Endothelial cell (in vitro differentiated cells): ENCODE data around the gene HINFP. TPM values are rescaled to one million over a fixed set of nuclear protein-coding genes. Genes with fewer than 3 reads are reported as not detected.
A peak's percentile ranks its signal among the peaks of the same experiment; 100 is the strongest.
"Not testable (repeated sequence)": the region's sequence is repeated elsewhere in the genome, so short reads cannot be mapped to it uniquely, and the experiment has no call there.

ENCODE experiments used
- DNase-seq: peaks from one replicate; pipeline ENCODE4 v3.0.0; 2021; ENCODE audit warnings: low spot score
- H3K27ac Mint-ChIP-seq: one replicate; pipeline ENCODE4 v1.8.0; 2021; ENCODE audit warnings: mixed read lengths, inconsistent platforms; ENCODE audit not compliant: unreplicated experiment
- H3K27me3 Mint-ChIP-seq: one replicate; pipeline ENCODE4 v1.8.0; 2021; ENCODE audit warnings: mild to moderate bottlenecking, moderate library complexity, mixed read lengths, inconsistent platforms; ENCODE audit not compliant: unreplicated experiment
- H3K36me3 Mint-ChIP-seq: one replicate; pipeline ENCODE4 v1.8.0; 2021; ENCODE audit warnings: mild to moderate bottlenecking, low read depth, mixed read lengths, inconsistent platforms; ENCODE audit not compliant: unreplicated experiment
- H3K4me1 Mint-ChIP-seq: one replicate; pipeline ENCODE4 v1.8.0; 2021; ENCODE audit warnings: mild to moderate bottlenecking, mixed read lengths, inconsistent platforms; ENCODE audit not compliant: unreplicated experiment
- H3K4me3 Mint-ChIP-seq: one replicate; pipeline ENCODE4 v1.8.0; 2021; ENCODE audit warnings: mild to moderate bottlenecking, mixed read lengths, inconsistent platforms; ENCODE audit not compliant: unreplicated experiment
- H3K9me3 Mint-ChIP-seq: one replicate; pipeline ENCODE4 v1.8.0; 2021; ENCODE audit warnings: mixed read lengths, inconsistent platforms; ENCODE audit not compliant: unreplicated experiment
- total RNA-seq: library from RNA; stranded (reverse); fragmentation: NEBNext Ultra II Directional; extraction: Animal tissue kit (Norgen Biotek cat#: 25700); gene quantifications from one replicate; pipeline ENCODE4 v1.2.1, GENCODE V29; 2021; ENCODE audit not compliant: unreplicated experiment
- TF ChIP-seq, protein P1 (sequence below): fragments of 200-600 bp; sonication (generic); IDR thresholded peaks from one replicate; pipeline ENCODE4 v1.5.0; 2021; ENCODE audit warnings: antibody characterized with exemption; ENCODE audit not compliant: unreplicated experiment

Gene HINFP
- total RNA-seq, 1 donor from 2014 or later: 33.6 TPM

GRCh38 chr11:119126675-119127268 is 5.4 kb downstream of the HINFP start:
- Mint-ChIP-seq H3K27ac (peak overlapping the region; percentile 14), H3K4me3 (no peak overlapping the region), H3K36me3 (peaks cover 34% of the 10 kb centered on the region), H3K9me3 (no peaks in the 10 kb centered on the region), H3K4me1 (peaks cover 32% of the 10 kb centered on the region), H3K27me3 (peaks cover 5% of the 10 kb centered on the region)
- DNase-seq: no peak
- TF ChIP-seq, protein P1, sequence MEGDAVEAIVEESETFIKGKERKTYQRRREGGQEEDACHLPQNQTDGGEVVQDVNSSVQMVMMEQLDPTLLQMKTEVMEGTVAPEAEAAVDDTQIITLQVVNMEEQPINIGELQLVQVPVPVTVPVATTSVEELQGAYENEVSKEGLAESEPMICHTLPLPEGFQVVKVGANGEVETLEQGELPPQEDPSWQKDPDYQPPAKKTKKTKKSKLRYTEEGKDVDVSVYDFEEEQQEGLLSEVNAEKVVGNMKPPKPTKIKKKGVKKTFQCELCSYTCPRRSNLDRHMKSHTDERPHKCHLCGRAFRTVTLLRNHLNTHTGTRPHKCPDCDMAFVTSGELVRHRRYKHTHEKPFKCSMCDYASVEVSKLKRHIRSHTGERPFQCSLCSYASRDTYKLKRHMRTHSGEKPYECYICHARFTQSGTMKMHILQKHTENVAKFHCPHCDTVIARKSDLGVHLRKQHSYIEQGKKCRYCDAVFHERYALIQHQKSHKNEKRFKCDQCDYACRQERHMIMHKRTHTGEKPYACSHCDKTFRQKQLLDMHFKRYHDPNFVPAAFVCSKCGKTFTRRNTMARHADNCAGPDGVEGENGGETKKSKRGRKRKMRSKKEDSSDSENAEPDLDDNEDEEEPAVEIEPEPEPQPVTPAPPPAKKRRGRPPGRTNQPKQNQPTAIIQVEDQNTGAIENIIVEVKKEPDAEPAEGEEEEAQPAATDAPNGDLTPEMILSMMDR: no peak

DNA sequence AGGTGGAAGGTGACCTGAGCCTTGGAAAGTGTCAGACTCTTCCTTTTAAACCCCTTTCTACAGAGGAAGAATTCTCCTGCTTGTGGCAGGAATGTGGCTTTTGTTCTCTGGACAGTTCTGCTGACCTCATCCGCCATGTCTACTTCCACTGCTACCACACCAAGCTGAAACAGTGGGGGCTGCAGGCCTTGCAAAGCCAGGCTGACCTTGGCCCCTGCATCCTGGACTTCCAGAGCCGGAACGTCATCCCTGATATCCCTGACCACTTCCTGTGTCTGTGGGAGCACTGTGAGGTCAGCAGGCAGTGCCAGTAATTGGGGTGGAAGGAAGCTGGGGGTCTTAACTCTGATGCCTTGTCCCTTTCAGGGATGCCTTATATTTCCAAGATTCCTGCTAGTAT is 9.3 kb downstream of the HINFP start:
- Mint-ChIP-seq H3K9me3 (no peaks in the 10 kb centered on the region), H3K27me3 (peaks cover 9% of the 10 kb centered on the region), H3K27ac (peak overlapping the region; percentile 43), H3K4me3 (peak overlapping the region; percentile 57), H3K36me3 (peaks cover 44% of the 10 kb centered on the region), H3K4me1 (peaks cover 27% of the 10 kb centered on the region)
- TF ChIP-seq, protein P1: no peak
- DNase-seq: no peak

DNA sequence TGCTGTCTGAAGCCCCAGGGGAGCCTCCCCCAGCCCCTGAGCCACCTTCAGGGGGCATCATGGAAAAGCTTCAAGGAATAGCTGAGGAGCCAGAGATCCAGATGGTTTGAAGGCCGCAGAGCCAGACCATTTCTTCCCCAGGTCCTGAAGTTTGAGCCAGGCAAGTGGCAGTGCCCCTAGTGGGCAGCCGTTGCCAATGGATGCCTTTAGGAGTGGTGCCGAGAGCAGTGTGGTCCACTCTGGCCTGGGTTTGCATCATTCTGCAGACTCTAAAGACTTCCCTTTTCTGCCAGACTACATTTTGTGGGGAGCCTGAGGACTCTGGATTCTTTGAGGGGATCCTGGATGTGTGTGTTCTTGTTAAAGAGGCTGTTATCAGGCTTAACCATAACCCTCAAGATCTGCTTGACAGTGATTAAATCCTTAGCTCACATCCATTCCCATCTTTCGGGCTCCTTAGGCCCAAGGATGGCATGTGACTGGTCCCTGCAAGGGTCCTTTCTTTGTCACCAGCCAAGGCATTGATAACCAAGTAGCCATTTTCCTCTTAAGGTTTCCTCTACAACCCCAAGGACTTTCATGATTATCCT is 13.1 kb downstream of the HINFP start:
- H3K4me3 Mint-ChIP-seq: no peak overlapping the region
- peaks cover 38% of the 10 kb centered on the region for H3K36me3 Mint-ChIP-seq
- TF ChIP-seq, protein P1: peak; percentile 53
- no peak overlapping the region for H3K27ac Mint-ChIP-seq
- peaks cover 9% of the 10 kb centered on the region for H3K27me3 Mint-ChIP-seq
- no peaks in the 10 kb centered on the region for H3K9me3 Mint-ChIP-seq
- DNase-seq: no peak
- peaks cover 25% of the 10 kb centered on the region for H3K4me1 Mint-ChIP-seq

DNA sequence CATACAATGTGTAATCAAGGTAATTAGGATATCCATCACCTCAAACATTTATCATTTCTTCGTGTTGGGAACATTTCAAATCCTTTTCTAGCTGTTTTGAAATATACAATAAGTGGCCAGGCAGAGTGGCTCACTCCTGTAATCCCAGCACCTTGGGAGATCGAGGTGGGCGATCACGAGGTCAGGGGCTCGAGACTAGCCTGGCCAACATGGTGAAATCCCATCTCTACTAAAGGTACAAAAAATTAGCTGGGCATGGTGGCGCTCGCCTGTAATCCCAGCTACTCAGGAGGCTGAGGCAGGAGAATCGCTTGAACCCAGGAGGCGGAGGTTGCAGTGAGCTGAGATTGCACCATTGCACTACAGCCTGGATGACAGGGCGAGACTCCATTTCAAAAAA is 17.9 kb downstream of the HINFP start:
- H3K4me3 Mint-ChIP-seq, H3K4me1 Mint-ChIP-seq, H3K36me3 Mint-ChIP-seq, H3K9me3 Mint-ChIP-seq, H3K27me3 Mint-ChIP-seq, DNase-seq, H3K27ac Mint-ChIP-seq: not testable (repeated sequence)

- H3K9me3 Mint-ChIP-seq: no peaks in the 10 kb centered on the region
- peaks cover 6% of the 10 kb centered on the region for H3K4me1 Mint-ChIP-seq
- no peak overlapping the region for H3K4me3 Mint-ChIP-seq
- peaks cover 19% of the 10 kb centered on the region for H3K27me3 Mint-ChIP-seq
- TF ChIP-seq, protein P1: peak; percentile 77
- H3K27ac Mint-ChIP-seq: no peak overlapping the region
- peak; percentile 70 for DNase-seq
- no peaks in the 10 kb centered on the region for H3K36me3 Mint-ChIP-seq
These were observed 23.6 kb downstream of the HINFP start for GRCh38 chr11:119144825-119145486.
